GM13977 (cell line): Measurements from ENCODE around the gene KLHL18.

ENCODE experiments used
- DNase-seq: peaks from one replicate; pipeline ENCODE4 v3.0.0; 2012; ENCODE audit warnings: low spot score
- in situ Hi-C: fragments of 300-500 bp; cut with MboI; formaldehyde crosslinking; loops from one replicate; pipeline ENCODE4 v1.12.0; 2022; ENCODE audit warnings: low sequenced_read_pairs, low pct_unique_long_range_greater_than_20kb, mixed read lengths, inconsistent platforms; ENCODE audit not compliant: unreplicated experiment
- TF ChIP-seq, protein P1 (sequence below): IDR thresholded peaks from 2 replicates; pipeline ENCODE4 v1.5.1; 2012; ENCODE audit warnings: mild to moderate bottlenecking, control low read depth; ENCODE audit not compliant: insufficient read depth; ENCODE audit errors: extremely low read depth, missing control alignments

The KLHL18 gene

DNA sequence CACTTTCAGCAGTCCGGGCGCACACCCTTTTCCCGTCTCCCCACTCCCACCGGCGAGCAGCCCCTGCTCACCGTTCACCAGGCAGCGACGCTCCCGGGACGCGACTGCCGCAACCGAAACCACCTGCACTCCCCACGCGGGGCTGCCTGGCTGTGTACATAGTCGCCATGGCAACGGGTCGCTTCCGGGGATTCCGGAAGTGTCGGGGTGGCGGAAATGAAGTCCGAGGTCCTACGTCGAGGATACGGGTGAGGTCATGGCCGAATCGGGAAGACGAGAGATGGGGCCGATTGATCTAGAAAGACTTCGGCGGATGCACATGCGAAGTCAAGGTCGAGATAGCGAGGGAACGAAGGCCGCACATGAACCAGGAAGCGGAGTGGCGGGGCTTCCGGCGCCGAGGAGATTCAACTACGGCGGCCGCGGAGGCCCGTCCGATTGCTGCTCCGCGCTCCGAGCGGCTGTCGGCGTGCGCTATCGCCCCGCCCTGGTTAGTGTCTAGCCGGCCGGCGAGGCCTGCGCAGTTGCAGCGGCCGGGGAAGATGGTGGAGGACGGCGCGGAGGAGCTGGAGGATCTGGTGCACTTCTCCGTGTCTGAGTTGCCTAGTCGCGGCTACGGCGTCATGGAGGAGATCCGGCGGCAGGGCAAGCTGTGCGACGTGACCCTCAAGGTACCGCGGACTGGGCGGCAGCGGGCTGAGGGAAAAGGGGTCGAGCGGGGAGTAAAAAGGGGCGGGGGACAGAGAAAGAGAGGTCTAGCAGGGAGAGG lies at the start of gene KLHL18, which contains the start of gene KIF9:
TSS of gene KLHL18 (plus strand) at position 521 of the 769 bp plus-strand sequence. CDS start at position 543, 22 bp downstream.
TSS of gene KIF9 (minus strand) at position 376 of the 769 bp plus-strand sequence. CDS start 5,425 bp downstream, outside the sequence.
- DNase-seq = peak; percentile 94
- in situ Hi-C loops = no loop called here

DNA sequence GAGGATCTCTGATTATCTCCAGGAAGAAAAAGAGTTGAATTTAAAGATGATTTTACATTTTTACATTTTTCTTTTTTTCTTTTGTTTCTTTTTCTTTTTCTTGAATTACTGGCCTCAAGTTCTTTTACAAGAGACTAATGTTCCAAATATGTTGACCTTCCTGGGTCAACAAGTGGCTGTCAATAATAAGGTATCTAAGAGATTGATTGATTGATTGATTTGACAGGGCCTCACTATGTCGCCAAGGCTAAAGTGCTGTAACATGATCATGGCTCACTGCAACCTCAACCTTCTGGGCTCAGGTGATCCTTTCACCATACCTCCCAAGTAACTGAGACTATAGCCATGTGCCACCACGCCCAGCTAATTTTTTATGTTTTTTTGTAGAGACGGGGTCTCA lies 44.7 kb upstream of the KLHL18 start:
- TF ChIP-seq, protein P1, sequence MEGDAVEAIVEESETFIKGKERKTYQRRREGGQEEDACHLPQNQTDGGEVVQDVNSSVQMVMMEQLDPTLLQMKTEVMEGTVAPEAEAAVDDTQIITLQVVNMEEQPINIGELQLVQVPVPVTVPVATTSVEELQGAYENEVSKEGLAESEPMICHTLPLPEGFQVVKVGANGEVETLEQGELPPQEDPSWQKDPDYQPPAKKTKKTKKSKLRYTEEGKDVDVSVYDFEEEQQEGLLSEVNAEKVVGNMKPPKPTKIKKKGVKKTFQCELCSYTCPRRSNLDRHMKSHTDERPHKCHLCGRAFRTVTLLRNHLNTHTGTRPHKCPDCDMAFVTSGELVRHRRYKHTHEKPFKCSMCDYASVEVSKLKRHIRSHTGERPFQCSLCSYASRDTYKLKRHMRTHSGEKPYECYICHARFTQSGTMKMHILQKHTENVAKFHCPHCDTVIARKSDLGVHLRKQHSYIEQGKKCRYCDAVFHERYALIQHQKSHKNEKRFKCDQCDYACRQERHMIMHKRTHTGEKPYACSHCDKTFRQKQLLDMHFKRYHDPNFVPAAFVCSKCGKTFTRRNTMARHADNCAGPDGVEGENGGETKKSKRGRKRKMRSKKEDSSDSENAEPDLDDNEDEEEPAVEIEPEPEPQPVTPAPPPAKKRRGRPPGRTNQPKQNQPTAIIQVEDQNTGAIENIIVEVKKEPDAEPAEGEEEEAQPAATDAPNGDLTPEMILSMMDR = no peak
- DNase-seq = no peak
- in situ Hi-C loops = no loop called here

More for the DNA sequence above, at the start of gene KLHL18, which contains the start of gene KIF9:
- TF ChIP-seq, protein P1 = peak; percentile 10

DNA sequence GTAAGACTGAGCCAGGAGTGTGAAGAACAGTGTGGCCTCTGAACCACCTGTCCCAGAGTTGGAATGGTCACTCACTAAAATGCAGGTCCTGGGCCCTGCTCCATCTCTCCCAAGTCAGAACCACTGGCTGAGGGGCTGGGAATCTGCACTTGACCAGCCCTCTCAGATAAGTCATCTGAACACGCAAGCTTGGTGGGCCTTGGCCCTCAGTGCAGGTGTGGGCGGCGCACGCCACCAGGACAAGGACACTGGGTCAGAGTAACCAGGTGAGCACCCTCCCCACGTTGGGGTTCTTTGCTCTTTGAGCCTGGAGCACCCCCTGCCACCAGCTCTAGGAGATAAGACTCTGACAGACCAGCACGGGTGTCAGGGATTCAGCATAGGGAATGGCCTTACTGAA lies 42.8 kb upstream of the KLHL18 start:
- in situ Hi-C loops = no loop called here
- no peak for DNase-seq

DNA sequence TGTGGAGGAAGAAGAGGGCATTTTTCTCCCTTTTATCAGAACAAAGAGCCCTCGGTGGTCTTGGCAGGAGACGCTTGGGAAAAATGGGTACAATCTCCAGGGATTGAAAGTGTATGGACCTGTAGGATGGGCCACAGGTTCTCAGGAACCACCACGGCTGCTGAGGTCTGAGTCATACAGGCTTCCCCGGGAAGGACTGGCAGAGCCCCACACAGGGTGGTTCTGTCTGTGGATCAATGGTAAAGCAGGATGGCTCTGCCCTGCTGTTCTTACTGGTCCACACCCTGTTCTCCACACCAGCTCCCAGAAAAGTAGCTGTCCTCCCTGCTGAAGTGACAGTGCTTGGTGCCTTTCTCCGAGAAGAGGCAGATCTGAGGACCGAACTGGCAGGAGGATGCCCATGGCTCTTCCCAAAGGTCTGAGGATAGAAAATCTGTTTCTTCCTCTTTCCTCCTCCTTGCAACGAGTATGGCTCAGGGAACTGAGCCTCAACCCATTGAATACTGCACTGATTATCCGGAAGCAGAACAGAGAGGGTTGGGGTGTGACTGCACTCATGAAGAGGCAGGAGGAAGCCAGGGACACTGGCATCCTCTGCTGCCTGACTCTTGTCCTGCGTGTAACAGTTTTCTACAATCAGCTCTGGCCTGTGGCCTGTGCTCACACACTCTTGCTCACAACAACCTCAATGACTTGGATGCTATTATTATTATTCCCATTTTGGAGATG lies 39.2 kb upstream of the KLHL18 start:
- in situ Hi-C loops = no loop called here
- TF ChIP-seq, protein P1 = peak; percentile 21
- DNase-seq = no peak

More for the DNA sequence above, 42.8 kb upstream of the KLHL18 start:
- TF ChIP-seq, protein P1 = no peak

DNA sequence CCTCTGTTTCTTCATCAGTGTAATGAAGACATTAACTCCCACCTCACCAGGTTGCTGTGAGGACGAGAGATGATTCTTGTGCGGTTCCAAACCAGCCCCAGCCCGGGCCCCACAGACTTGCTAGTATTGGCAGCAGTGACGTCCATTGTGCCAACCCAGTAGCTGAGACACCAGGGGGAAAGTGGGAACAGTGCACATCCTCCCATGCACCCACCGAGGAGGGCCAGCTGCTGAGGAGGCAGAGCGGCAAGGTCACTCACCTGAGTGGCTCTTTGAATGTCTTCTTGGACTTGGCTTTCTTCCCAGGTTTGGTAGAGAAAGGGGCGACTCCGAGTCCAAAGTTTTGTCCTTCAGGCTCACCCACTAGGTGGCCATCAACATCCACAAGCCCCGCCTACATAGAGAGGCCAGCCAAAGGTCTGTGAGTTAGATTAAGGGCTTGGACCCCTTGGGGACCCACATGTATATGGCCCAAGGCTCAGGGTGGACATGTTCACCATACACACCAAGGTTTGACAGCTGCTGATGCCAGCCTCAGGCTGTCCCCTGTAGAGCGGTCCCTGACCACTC lies 38.1 kb upstream of the KLHL18 start:
- in situ Hi-C loops = no loop called here
- TF ChIP-seq, protein P1 = no peak
- no peak for DNase-seq

DNA sequence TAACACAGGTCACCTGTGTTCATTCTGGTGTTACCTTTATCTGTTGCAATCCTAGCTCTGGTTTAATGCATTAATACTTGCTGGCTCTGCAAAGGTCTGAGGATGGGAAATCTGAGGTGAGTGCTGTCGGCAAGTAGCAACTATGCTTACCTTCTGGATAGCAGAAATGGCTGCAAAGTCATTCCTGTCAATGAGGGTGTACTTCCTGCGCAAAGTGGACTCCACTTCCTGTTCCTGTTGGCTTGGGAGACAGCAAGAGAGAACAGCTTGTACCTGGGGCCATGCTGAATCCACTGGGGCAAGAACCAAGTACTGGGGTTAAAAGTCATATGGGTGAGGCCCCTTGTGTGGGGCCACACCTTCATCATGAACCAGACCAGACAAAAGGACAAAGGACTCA lies 37.5 kb upstream of the KLHL18 start:
- TF ChIP-seq, protein P1 = no peak
- in situ Hi-C loops = no loop called here
- no peak for DNase-seq
